Neural cell (in vitro differentiated cells): ENCODE measurements around the gene SLC10A3. TPM values are rescaled to one million over a fixed set of nuclear protein-coding genes. Genes with fewer than 3 reads are reported as not detected.

ENCODE experiments used
- H2AFZ ChIP-seq: fragments of 200-600, 300-800 bp; sonication (generic), shearing (Covaris generic); 2 replicates; pipeline ENCODE4 v1.6.0; 2014; ENCODE audit warnings: low read depth, mild to moderate bottlenecking, antibody characterized with exemption, low read length, moderate library complexity
- H3F3A ChIP-seq: fragments of 200-600 bp; shearing (Covaris generic); 2 replicates; pipeline ENCODE4 v1.6.1; 2016; ENCODE audit warnings: mild to moderate bottlenecking, moderate library complexity, mixed read lengths, antibody characterized with exemption, low read length; ENCODE audit not compliant: insufficient read depth, poor library complexity, severe bottlenecking
- H3K27ac ChIP-seq: fragments of 200-600, 300-800 bp; sonication (generic), shearing (Covaris generic); 2 replicates; pipeline ENCODE4 v1.5.1; 2014; ENCODE audit warnings: mild to moderate bottlenecking, low read length, moderate library complexity
- H3K27me3 ChIP-seq: fragments of 300-800, 200-600 bp; sonication (generic), shearing (Covaris generic); 2 replicates; pipeline ENCODE4 v1.6.0; 2014; ENCODE audit warnings: mild to moderate bottlenecking, low read depth, low read length, moderate library complexity; ENCODE audit not compliant: insufficient read depth
- H3K36me3 ChIP-seq: fragments of 300-800, 200-600 bp; sonication (generic), shearing (Covaris generic); 2 replicates; pipeline ENCODE4 v1.5.1; 2014; ENCODE audit warnings: mild to moderate bottlenecking, antibody characterized with exemption, low read length, moderate library complexity; ENCODE audit not compliant: insufficient read depth
- H3K4me2 ChIP-seq: fragments of 300-800, 200-600 bp; sonication (generic), shearing (Covaris generic); 2 replicates; pipeline ENCODE4 v1.6.0; 2014; ENCODE audit warnings: mild to moderate bottlenecking, low read length
- H3K4me3 ChIP-seq: fragments of 300-800, 200-600 bp; sonication (generic), shearing (Covaris generic); 2 replicates; pipeline ENCODE4 v1.5.1; 2014; ENCODE audit warnings: mild to moderate bottlenecking, low read length, moderate library complexity
- H3K79me2 ChIP-seq: fragments of 200-600 bp; shearing (Covaris generic); replicated peaks from 2 replicates; pipeline ENCODE4 v1.6.0; 2014; ENCODE audit warnings: mild to moderate bottlenecking, low read length, moderate library complexity; ENCODE audit not compliant: insufficient read depth
- H3K9ac ChIP-seq: fragments of 300-800, 200-600 bp; sonication (generic), shearing (Covaris generic); 2 replicates; pipeline ENCODE4 v1.6.1; 2016; ENCODE audit warnings: mild to moderate bottlenecking, low read length, mixed read lengths
- H3K9me2 ChIP-seq: fragments of 200-600 bp; shearing (Covaris generic); 2 replicates; pipeline ENCODE4 v1.6.1; 2016; ENCODE audit warnings: mild to moderate bottlenecking, low read length, mixed read lengths; ENCODE audit not compliant: insufficient read depth
- H3K9me3 ChIP-seq: fragments of 200-600, 300-800 bp; sonication (generic), shearing (Covaris generic); 2 replicates; pipeline ENCODE4 v1.6.1; 2016; ENCODE audit warnings: mild to moderate bottlenecking, mixed run types, low read length, moderate library complexity, mixed read lengths
- H4K20me1 ChIP-seq: fragments of 200-600 bp; shearing (Covaris generic); 2 replicates; pipeline ENCODE4 v1.6.1; 2016; ENCODE audit warnings: mild to moderate bottlenecking, mixed run types; ENCODE audit not compliant: insufficient read depth
- EP300 ChIP-seq: fragments of 450-650 bp; conservative IDR thresholded peaks from 2 replicates; pipeline ENCODE4 v1.6.1; 2014; ENCODE audit warnings: antibody characterized with exemption, mild to moderate bottlenecking, moderate library complexity; ENCODE audit not compliant: poor library complexity, severe bottlenecking
- EZH2 ChIP-seq: fragments of 200-600, 300-800 bp; shearing (Covaris generic), sonication (generic); IDR thresholded peaks from 2 replicates; pipeline ENCODE4 v1.6.1; 2014; ENCODE audit warnings: antibody characterized with exemption, low read length, borderline replicate concordance, mild to moderate bottlenecking; ENCODE audit not compliant: insufficient read depth, poor library complexity, severe bottlenecking
- MXI1 ChIP-seq: fragments of 450-650 bp; conservative IDR thresholded peaks from 2 replicates; pipeline ENCODE4 v1.6.1; 2014; ENCODE audit warnings: antibody characterized with exemption, mild to moderate bottlenecking; ENCODE audit not compliant: poor library complexity, severe bottlenecking
- POLR2AphosphoS5 ChIP-seq: IDR thresholded peaks from 2 replicates; pipeline ENCODE4 v1.6.1; 2012
- RAD21 ChIP-seq: fragments of 450-650 bp; conservative IDR thresholded peaks from 2 replicates; pipeline ENCODE4 v1.6.1; 2014; ENCODE audit warnings: antibody characterized with exemption, mild to moderate bottlenecking, moderate library complexity
- SMC3 ChIP-seq: fragments of 450-650 bp; conservative IDR thresholded peaks from 2 replicates; pipeline ENCODE4 v1.6.1; 2014; ENCODE audit warnings: antibody characterized with exemption, mild to moderate bottlenecking, moderate library complexity; ENCODE audit not compliant: poor library complexity
- polyA plus RNA-seq: library from polyadenylated mRNA; depleted of rRNA; stranded (reverse); fragments of >200 nt; gene quantifications from 2 replicates; pipeline ENCODE4 v1.2.3, GENCODE V29; 2014
- TF ChIP-seq, protein P1 (sequence below): IDR thresholded peaks from 2 replicates; pipeline ENCODE4 v1.6.1; 2012; ENCODE audit warnings: borderline replicate concordance
- TF ChIP-seq, protein P2 (sequence below): fragments of 450-650 bp; IDR thresholded peaks from 2 replicates; pipeline ENCODE4 v1.5.1; 2014; ENCODE audit warnings: antibody characterized with exemption, mild to moderate bottlenecking, moderate library complexity; ENCODE audit not compliant: poor library complexity, severe bottlenecking

The SLC10A3 gene
- polyA plus RNA-seq, 1 donor from 2014 or later, result 2.7 TPM

DNA sequence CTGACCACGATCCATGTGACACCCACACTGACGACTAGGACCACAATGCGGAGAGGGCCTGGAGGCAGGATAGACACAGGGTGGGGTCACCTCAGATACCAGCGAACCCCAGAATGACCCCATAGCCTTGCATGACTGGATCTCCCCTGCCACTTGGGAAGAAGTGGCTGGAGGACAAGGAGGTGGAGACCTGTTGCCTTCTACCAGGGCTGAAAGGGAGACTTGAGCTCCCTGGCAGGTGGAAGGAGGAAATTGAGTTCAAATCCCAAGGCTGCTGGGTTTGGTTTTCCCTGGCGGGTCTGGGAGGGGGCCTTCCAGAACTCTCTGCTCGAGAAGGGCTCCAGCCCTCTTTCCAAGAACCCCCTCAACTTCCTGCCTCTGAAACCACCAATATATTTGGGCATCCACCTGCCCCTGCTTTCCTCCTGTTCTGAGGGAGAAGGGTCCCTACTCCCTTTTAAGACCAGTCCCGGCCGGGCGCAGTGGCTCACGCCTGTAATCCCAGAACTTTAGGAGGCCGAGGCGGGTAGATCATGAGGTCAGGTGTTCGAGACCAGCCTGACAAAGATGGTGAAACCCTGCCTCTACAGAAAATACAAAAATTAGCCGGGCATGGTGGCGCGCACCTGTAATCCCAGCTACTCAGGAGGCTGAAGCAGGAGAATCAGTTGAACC is 22.6 kb upstream of the SLC10A3 start:
- no peak overlapping the region for H3K27ac ChIP-seq
- H3K36me3 ChIP-seq, result no peaks in the 10 kb centered on the region
- H3K9ac ChIP-seq, result no peak overlapping the region
- H3K4me2 ChIP-seq, result no peak overlapping the region
- no peaks in the 10 kb centered on the region for H4K20me1 ChIP-seq
- H3K27me3 ChIP-seq, result no peaks in the 10 kb centered on the region
- no peaks in the 10 kb centered on the region for H3K9me3 ChIP-seq
- H3K4me3 ChIP-seq, result no peak overlapping the region
- no peak for TF ChIP-seq EP300
- TF ChIP-seq EZH2, result no peak
- no peak for TF ChIP-seq MXI1
- TF ChIP-seq POLR2AphosphoS5, result no peak
- TF ChIP-seq RAD21, result no peak
- TF ChIP-seq, protein P1, sequence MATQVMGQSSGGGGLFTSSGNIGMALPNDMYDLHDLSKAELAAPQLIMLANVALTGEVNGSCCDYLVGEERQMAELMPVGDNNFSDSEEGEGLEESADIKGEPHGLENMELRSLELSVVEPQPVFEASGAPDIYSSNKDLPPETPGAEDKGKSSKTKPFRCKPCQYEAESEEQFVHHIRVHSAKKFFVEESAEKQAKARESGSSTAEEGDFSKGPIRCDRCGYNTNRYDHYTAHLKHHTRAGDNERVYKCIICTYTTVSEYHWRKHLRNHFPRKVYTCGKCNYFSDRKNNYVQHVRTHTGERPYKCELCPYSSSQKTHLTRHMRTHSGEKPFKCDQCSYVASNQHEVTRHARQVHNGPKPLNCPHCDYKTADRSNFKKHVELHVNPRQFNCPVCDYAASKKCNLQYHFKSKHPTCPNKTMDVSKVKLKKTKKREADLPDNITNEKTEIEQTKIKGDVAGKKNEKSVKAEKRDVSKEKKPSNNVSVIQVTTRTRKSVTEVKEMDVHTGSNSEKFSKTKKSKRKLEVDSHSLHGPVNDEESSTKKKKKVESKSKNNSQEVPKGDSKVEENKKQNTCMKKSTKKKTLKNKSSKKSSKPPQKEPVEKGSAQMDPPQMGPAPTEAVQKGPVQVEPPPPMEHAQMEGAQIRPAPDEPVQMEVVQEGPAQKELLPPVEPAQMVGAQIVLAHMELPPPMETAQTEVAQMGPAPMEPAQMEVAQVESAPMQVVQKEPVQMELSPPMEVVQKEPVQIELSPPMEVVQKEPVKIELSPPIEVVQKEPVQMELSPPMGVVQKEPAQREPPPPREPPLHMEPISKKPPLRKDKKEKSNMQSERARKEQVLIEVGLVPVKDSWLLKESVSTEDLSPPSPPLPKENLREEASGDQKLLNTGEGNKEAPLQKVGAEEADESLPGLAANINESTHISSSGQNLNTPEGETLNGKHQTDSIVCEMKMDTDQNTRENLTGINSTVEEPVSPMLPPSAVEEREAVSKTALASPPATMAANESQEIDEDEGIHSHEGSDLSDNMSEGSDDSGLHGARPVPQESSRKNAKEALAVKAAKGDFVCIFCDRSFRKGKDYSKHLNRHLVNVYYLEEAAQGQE, result no peak
- TF ChIP-seq, protein P2, sequence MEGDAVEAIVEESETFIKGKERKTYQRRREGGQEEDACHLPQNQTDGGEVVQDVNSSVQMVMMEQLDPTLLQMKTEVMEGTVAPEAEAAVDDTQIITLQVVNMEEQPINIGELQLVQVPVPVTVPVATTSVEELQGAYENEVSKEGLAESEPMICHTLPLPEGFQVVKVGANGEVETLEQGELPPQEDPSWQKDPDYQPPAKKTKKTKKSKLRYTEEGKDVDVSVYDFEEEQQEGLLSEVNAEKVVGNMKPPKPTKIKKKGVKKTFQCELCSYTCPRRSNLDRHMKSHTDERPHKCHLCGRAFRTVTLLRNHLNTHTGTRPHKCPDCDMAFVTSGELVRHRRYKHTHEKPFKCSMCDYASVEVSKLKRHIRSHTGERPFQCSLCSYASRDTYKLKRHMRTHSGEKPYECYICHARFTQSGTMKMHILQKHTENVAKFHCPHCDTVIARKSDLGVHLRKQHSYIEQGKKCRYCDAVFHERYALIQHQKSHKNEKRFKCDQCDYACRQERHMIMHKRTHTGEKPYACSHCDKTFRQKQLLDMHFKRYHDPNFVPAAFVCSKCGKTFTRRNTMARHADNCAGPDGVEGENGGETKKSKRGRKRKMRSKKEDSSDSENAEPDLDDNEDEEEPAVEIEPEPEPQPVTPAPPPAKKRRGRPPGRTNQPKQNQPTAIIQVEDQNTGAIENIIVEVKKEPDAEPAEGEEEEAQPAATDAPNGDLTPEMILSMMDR, result no peak
- TF ChIP-seq SMC3, result no peak
- no peak overlapping the region for H2AFZ ChIP-seq
- H3K9me2 ChIP-seq, result no peaks in the 10 kb centered on the region
- H3F3A ChIP-seq, result no peaks in the 10 kb centered on the region
- H3K79me2 ChIP-seq, result no peaks in the 10 kb centered on the region

DNA sequence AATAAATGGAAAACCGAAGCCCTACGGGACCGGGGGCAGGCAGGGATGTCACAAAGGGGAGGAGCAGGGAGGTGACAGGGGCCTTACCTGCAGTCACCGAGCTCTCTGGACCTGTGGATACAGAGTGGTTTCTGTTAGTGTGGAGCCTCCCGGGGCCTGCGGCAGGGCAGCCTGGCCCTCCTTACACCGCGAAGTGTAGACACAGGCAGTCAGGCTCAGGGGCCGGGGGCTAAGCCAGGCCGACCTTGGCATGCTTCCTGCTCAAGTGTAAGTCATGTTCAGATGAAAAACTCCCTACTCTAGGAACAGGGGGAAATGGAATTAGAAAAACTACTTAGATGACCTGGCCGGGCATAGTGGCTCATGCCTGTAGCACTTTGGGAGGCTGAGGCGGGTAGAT is 21.3 kb upstream of the SLC10A3 start:
- Histone ChIP-seq H3K9me3 (no peaks in the 10 kb centered on the region), H3K4me2 (no peak overlapping the region), H3K9me2 (no peaks in the 10 kb centered on the region), H3F3A (no peaks in the 10 kb centered on the region), H3K79me2 (no peaks in the 10 kb centered on the region), H3K9ac (no peak overlapping the region), H2AFZ (no peak overlapping the region), H3K4me3 (no peak overlapping the region), H3K36me3 (no peaks in the 10 kb centered on the region), H3K27ac (no peak overlapping the region), H3K27me3 (no peaks in the 10 kb centered on the region), H4K20me1 (no peaks in the 10 kb centered on the region)
- TF ChIP-seq EP300 (no peak), MXI1 (no peak), POLR2AphosphoS5 (no peak), SMC3 (no peak), RAD21 (no peak)
- TF ChIP-seq, protein P1, result no peak
- TF ChIP-seq, protein P2, result no peak
